Neural cell (in vitro differentiated cells): Measurements from ENCODE around the gene ZNF524. TPM values are rescaled to one million over a fixed set of nuclear protein-coding genes. Genes with fewer than 3 reads are reported as not detected.
A peak's percentile ranks its signal among the peaks of the same experiment; 100 is the strongest.

Experiments
- H2AFZ ChIP-seq: fragments of 200-600, 300-800 bp; sonication (generic), shearing (Covaris generic); 2 replicates; pipeline ENCODE4 v1.6.0; 2014; ENCODE audit warnings: low read depth, mild to moderate bottlenecking, antibody characterized with exemption, low read length, moderate library complexity
- H3F3A ChIP-seq: fragments of 200-600 bp; shearing (Covaris generic); 2 replicates; pipeline ENCODE4 v1.6.1; 2016; ENCODE audit warnings: mild to moderate bottlenecking, moderate library complexity, mixed read lengths, antibody characterized with exemption, low read length; ENCODE audit not compliant: insufficient read depth, poor library complexity, severe bottlenecking
- H3K27ac ChIP-seq: fragments of 200-600, 300-800 bp; sonication (generic), shearing (Covaris generic); 2 replicates; pipeline ENCODE4 v1.5.1; 2014; ENCODE audit warnings: mild to moderate bottlenecking, low read length, moderate library complexity
- H3K27me3 ChIP-seq: fragments of 300-800, 200-600 bp; sonication (generic), shearing (Covaris generic); 2 replicates; pipeline ENCODE4 v1.6.0; 2014; ENCODE audit warnings: mild to moderate bottlenecking, low read depth, low read length, moderate library complexity; ENCODE audit not compliant: insufficient read depth
- H3K36me3 ChIP-seq: fragments of 300-800, 200-600 bp; sonication (generic), shearing (Covaris generic); 2 replicates; pipeline ENCODE4 v1.5.1; 2014; ENCODE audit warnings: mild to moderate bottlenecking, antibody characterized with exemption, low read length, moderate library complexity; ENCODE audit not compliant: insufficient read depth
- H3K4me2 ChIP-seq: fragments of 300-800, 200-600 bp; sonication (generic), shearing (Covaris generic); 2 replicates; pipeline ENCODE4 v1.6.0; 2014; ENCODE audit warnings: mild to moderate bottlenecking, low read length
- H3K4me3 ChIP-seq: fragments of 300-800, 200-600 bp; sonication (generic), shearing (Covaris generic); 2 replicates; pipeline ENCODE4 v1.5.1; 2014; ENCODE audit warnings: mild to moderate bottlenecking, low read length, moderate library complexity
- H3K79me2 ChIP-seq: fragments of 200-600 bp; shearing (Covaris generic); replicated peaks from 2 replicates; pipeline ENCODE4 v1.6.0; 2014; ENCODE audit warnings: mild to moderate bottlenecking, low read length, moderate library complexity; ENCODE audit not compliant: insufficient read depth
- H3K9ac ChIP-seq: fragments of 300-800, 200-600 bp; sonication (generic), shearing (Covaris generic); 2 replicates; pipeline ENCODE4 v1.6.1; 2016; ENCODE audit warnings: mild to moderate bottlenecking, low read length, mixed read lengths
- H3K9me2 ChIP-seq: fragments of 200-600 bp; shearing (Covaris generic); 2 replicates; pipeline ENCODE4 v1.6.1; 2016; ENCODE audit warnings: mild to moderate bottlenecking, low read length, mixed read lengths; ENCODE audit not compliant: insufficient read depth
- H3K9me3 ChIP-seq: fragments of 200-600, 300-800 bp; sonication (generic), shearing (Covaris generic); 2 replicates; pipeline ENCODE4 v1.6.1; 2016; ENCODE audit warnings: mild to moderate bottlenecking, mixed run types, low read length, moderate library complexity, mixed read lengths
- H4K20me1 ChIP-seq: fragments of 200-600 bp; shearing (Covaris generic); 2 replicates; pipeline ENCODE4 v1.6.1; 2016; ENCODE audit warnings: mild to moderate bottlenecking, mixed run types; ENCODE audit not compliant: insufficient read depth
- CTCF ChIP-seq: fragments of 450-650 bp; IDR thresholded peaks from 2 replicates; pipeline ENCODE4 v1.5.1; 2014; ENCODE audit warnings: antibody characterized with exemption, mild to moderate bottlenecking, moderate library complexity; ENCODE audit not compliant: poor library complexity, severe bottlenecking
- EP300 ChIP-seq: fragments of 450-650 bp; conservative IDR thresholded peaks from 2 replicates; pipeline ENCODE4 v1.6.1; 2014; ENCODE audit warnings: antibody characterized with exemption, mild to moderate bottlenecking, moderate library complexity; ENCODE audit not compliant: poor library complexity, severe bottlenecking
- EZH2 ChIP-seq: fragments of 200-600, 300-800 bp; shearing (Covaris generic), sonication (generic); IDR thresholded peaks from 2 replicates; pipeline ENCODE4 v1.6.1; 2014; ENCODE audit warnings: antibody characterized with exemption, low read length, borderline replicate concordance, mild to moderate bottlenecking; ENCODE audit not compliant: insufficient read depth, poor library complexity, severe bottlenecking
- MXI1 ChIP-seq: fragments of 450-650 bp; conservative IDR thresholded peaks from 2 replicates; pipeline ENCODE4 v1.6.1; 2014; ENCODE audit warnings: antibody characterized with exemption, mild to moderate bottlenecking; ENCODE audit not compliant: poor library complexity, severe bottlenecking
- POLR2AphosphoS5 ChIP-seq: IDR thresholded peaks from 2 replicates; pipeline ENCODE4 v1.6.1; 2012
- RAD21 ChIP-seq: fragments of 450-650 bp; conservative IDR thresholded peaks from 2 replicates; pipeline ENCODE4 v1.6.1; 2014; ENCODE audit warnings: antibody characterized with exemption, mild to moderate bottlenecking, moderate library complexity
- REST ChIP-seq: IDR thresholded peaks from 2 replicates; pipeline ENCODE4 v1.6.1; 2012; ENCODE audit warnings: borderline replicate concordance
- SMC3 ChIP-seq: fragments of 450-650 bp; conservative IDR thresholded peaks from 2 replicates; pipeline ENCODE4 v1.6.1; 2014; ENCODE audit warnings: antibody characterized with exemption, mild to moderate bottlenecking, moderate library complexity; ENCODE audit not compliant: poor library complexity
- TAF1 ChIP-seq: IDR thresholded peaks from 2 replicates; pipeline ENCODE4 v1.6.1; 2012; ENCODE audit warnings: low read depth
- polyA plus RNA-seq: library from polyadenylated mRNA; depleted of rRNA; stranded (reverse); fragments of >200 nt; gene quantifications from 2 replicates; pipeline ENCODE4 v1.2.3, GENCODE V29; 2014

The ZNF524 gene
- polyA plus RNA-seq, 1 donor from 2014 or later = 3.2 TPM

GRCh38 chr19:55578761-55579747 is 21.0 kb upstream of the ZNF524 start:
- Histone ChIP-seq H3K9me3 (no peaks in the 10 kb centered on the region), H4K20me1 (no peaks in the 10 kb centered on the region), H3K79me2 (peaks cover 21% of the 10 kb centered on the region), H2AFZ (no peak overlapping the region), H3K27ac (peak overlapping the region; percentile 81), H3K4me2 (peak overlapping the region; percentile 99), H3K9ac (peak overlapping the region; percentile 98), H3F3A (no peaks in the 10 kb centered on the region), H3K27me3 (no peaks in the 10 kb centered on the region), H3K4me3 (peak overlapping the region; percentile 94), H3K9me2 (no peaks in the 10 kb centered on the region), H3K36me3 (no peaks in the 10 kb centered on the region)
- TF ChIP-seq RAD21 (no peak), EP300 (no peak), POLR2AphosphoS5 (no peak), EZH2 (no peak), TAF1 (no peak), MXI1 (no peak), REST (no peak), CTCF (no peak), SMC3 (no peak)

GRCh38 chr19:55579766-55580621 is 20.1 kb upstream of the ZNF524 start:
- Histone ChIP-seq H3K27me3 (no peaks in the 10 kb centered on the region), H3K4me3 (peak overlapping the region; percentile 94), H3K9me2 (no peaks in the 10 kb centered on the region), H3K36me3 (no peaks in the 10 kb centered on the region), H2AFZ (peak overlapping the region; percentile 40), H3F3A (no peaks in the 10 kb centered on the region), H3K9me3 (no peaks in the 10 kb centered on the region), H3K79me2 (peaks cover 21% of the 10 kb centered on the region), H3K9ac (peak overlapping the region; percentile 98), H4K20me1 (no peaks in the 10 kb centered on the region), H3K4me2 (peak overlapping the region; percentile 99), H3K27ac (peak overlapping the region; percentile 81)
- TF ChIP-seq EZH2 (no peak), RAD21 (no peak)
